Endothelial cell of umbilical vein (primary cell): ENCODE measurements around the gene TKFC. TPM values are rescaled to one million over a fixed set of nuclear protein-coding genes. Genes with fewer than 3 reads are reported as not detected.

Source experiments
- BruUV-seq: library from RNA; stranded (reverse); fragments of 400-500 nt; replicated peaks from 2 replicates; lab custom pipeline; 2021; lab: Mats Ljungman, UMichigan
- CTCF ChIA-PET: fragments of 300-600, 350-600 bp; sonication (Branson Sonifier 250); formaldehyde crosslinking; loops from one replicate; lab custom pipeline; 2021; ENCODE audit warnings: antibody characterized with exemption, inconsistent platforms; lab: Charles Lee
- POLR2A ChIA-PET: fragments of 300-600, 350-600 bp; sonication (Branson Sonifier 250); formaldehyde crosslinking; loops from one replicate; lab custom pipeline; 2021; ENCODE audit warnings: antibody characterized with exemption, inconsistent platforms; lab: Charles Lee
- DNase-seq: peaks from one replicate; pipeline ENCODE4 v3.0.0-alpha.2; 2011; ENCODE audit warnings: low read depth, low spot score
- FAIRE-seq: peaks from 2 replicates; lab custom pipeline; 2011; peaks lifted over from hg19 to GRCh38; lab: Jason Lieb, UNC
- H2AFZ ChIP-seq: 2 replicates; pipeline ENCODE4 v1.6.0; 2012; ENCODE audit warnings: low read depth, low read length, control low read depth, inconsistent platforms
- H3K27ac ChIP-seq: 2 replicates; pipeline ENCODE4 v1.5.1; 2011; ENCODE audit warnings: low read depth, mild to moderate bottlenecking, control low read depth, low read length, moderate library complexity; ENCODE audit not compliant: insufficient read depth
- H3K27me3 ChIP-seq, 2 experiments: 2 replicates each; pipeline versions ENCODE4 v1.6.0 to v1.6.1; 2011; ENCODE audit warnings: low read length in 2 of 2, mixed read lengths in 1 of 2; ENCODE audit not compliant: control insufficient read depth in 2 of 2, insufficient read depth in 2 of 2
- H3K36me3 ChIP-seq, 2 experiments: 2 replicates in 1 of 2; 3 replicates in 1 of 2; pipeline ENCODE4 v1.5.1; 2011; ENCODE audit warnings: low read length in 2 of 2, mild to moderate bottlenecking in 1 of 2, moderate library complexity in 1 of 2; ENCODE audit not compliant: control insufficient read depth in 2 of 2, insufficient read depth in 2 of 2; ENCODE audit errors: extremely low read depth in 1 of 2
- H3K4me1 ChIP-seq: 3 replicates; pipeline ENCODE4 v1.5.1; 2011; ENCODE audit warnings: mild to moderate bottlenecking, low read length; ENCODE audit not compliant: control insufficient read depth, insufficient read depth; ENCODE audit errors: extremely low read depth
- H3K4me2 ChIP-seq: 2 replicates; pipeline ENCODE4 v1.6.1; 2011; ENCODE audit warnings: low read length, control low read depth, mixed read lengths; ENCODE audit not compliant: insufficient read depth
- H3K4me3 ChIP-seq, 3 experiments: fragments of 200-600 bp in 1 of 3; sonication (generic), shearing (Covaris generic) in 1 of 3; replicated peaks in 1 of 3; 2 replicates each; pipeline ENCODE4 v1.5.1; 2011 to 2016; ENCODE audit warnings: control low read depth in 3 of 3, low read length in 3 of 3, mild to moderate bottlenecking in 2 of 3, inconsistent platforms in 1 of 3, low read depth in 1 of 3, moderate library complexity in 1 of 3; ENCODE audit not compliant: insufficient read depth in 1 of 3
- H3K79me2 ChIP-seq: 2 replicates; pipeline ENCODE4 v1.6.0; 2012; ENCODE audit warnings: low read length, inconsistent platforms; ENCODE audit not compliant: control insufficient read depth, insufficient read depth
- H3K9ac ChIP-seq: replicated peaks from 2 replicates; pipeline ENCODE3; 2011; ENCODE audit warnings: low read length, control low read depth; ENCODE audit not compliant: insufficient read depth; ENCODE audit errors: extremely low read depth
- H3K9me1 ChIP-seq: replicated peaks from 3 replicates; pipeline ENCODE4 v1.6.0; 2011; ENCODE audit warnings: mild to moderate bottlenecking, low read length; ENCODE audit not compliant: control insufficient read depth, insufficient read depth; ENCODE audit errors: extremely low read depth
- H3K9me3 ChIP-seq: replicated peaks from 2 replicates; pipeline ENCODE4 v1.5.1; 2012; ENCODE audit warnings: low read length, inconsistent platforms; ENCODE audit not compliant: control insufficient read depth, insufficient read depth
- H4K20me1 ChIP-seq: replicated peaks from 2 replicates; pipeline ENCODE3; 2011; ENCODE audit warnings: mild to moderate bottlenecking, low read length; ENCODE audit not compliant: control insufficient read depth, insufficient read depth; ENCODE audit errors: extremely low read depth
- EZH2 ChIP-seq: IDR thresholded peaks from 2 replicates; pipeline ENCODE4 v1.6.1; 2012; ENCODE audit warnings: borderline replicate concordance, low read depth, mild to moderate bottlenecking, moderate library complexity, low read length, inconsistent platforms; ENCODE audit not compliant: severe bottlenecking
- GATA2 ChIP-seq: IDR thresholded peaks from 2 replicates; pipeline ENCODE4 v1.7.0; 2011; ENCODE audit warnings: low read depth, mild to moderate bottlenecking, moderate library complexity, mixed read lengths, low read length; ENCODE audit not compliant: insufficient read length, insufficient read depth
- JUN ChIP-seq: IDR thresholded peaks from 2 replicates; pipeline ENCODE4 v1.6.1; 2011; ENCODE audit warnings: borderline replicate concordance, low read depth; ENCODE audit not compliant: insufficient read length, insufficient read depth
- MYC ChIP-seq: IDR thresholded peaks from one replicate; pipeline ENCODE4 v1.6.1; 2011; ENCODE audit warnings: mild to moderate bottlenecking, low read depth, low read length
- POLR2A ChIP-seq: IDR thresholded peaks from 2 replicates; pipeline ENCODE4 v1.6.1; 2012; ENCODE audit warnings: low read depth, mild to moderate bottlenecking, control low read depth, low read length
- POLR2AphosphoS5 ChIP-seq: IDR thresholded peaks from 2 replicates; pipeline ENCODE4 v1.6.1; 2012; ENCODE audit warnings: low read depth, mild to moderate bottlenecking, control low read depth, low read length, moderate library complexity; ENCODE audit not compliant: insufficient read depth
- dilution Hi-C: fragments of 300-500 bp; cut with MboI; formaldehyde crosslinking; loops from one replicate; pipeline ENCODE4 v1.15.0; 2019; ENCODE audit warnings: low sequenced_read_pairs; ENCODE audit not compliant: extremely low pct_ligation_motif_present
- intact Hi-C: fragments of 100-400 bp; cut with micrococcal nuclease; formaldehyde crosslinking; loops from one replicate; pipeline ENCODE4 v1.10.0; 2022
- polyA plus RNA-seq, 4 experiments: library from polyadenylated mRNA; depleted of rRNA in 3 of 4; stranded (reverse) in 3 of 4; unstranded in 1 of 4; fragments of >200 nt; gene quantifications; 2 replicates each; pipeline versions ENCODE4 v1.2.1 to v1.2.3, GENCODE V29; 2011 to 2012; ENCODE audit warnings: missing spikeins in 1 of 4
- total RNA-seq: library from RNA; stranded (reverse); gene quantifications from 2 replicates; pipeline ENCODE4 v1.2.3, GENCODE V29; 2021
- TF ChIP-seq, protein P1 (sequence below): IDR thresholded peaks from 2 replicates; pipeline ENCODE4 v1.6.1; 2011; ENCODE audit not compliant: insufficient read depth, insufficient read length

Gene TKFC
- total and polyA plus RNA-seq, 2 donors (not counting 3 experiments of a cell fraction or from before 2014, with no cell fraction given), result 30.8 to 31.7 TPM

DNA sequence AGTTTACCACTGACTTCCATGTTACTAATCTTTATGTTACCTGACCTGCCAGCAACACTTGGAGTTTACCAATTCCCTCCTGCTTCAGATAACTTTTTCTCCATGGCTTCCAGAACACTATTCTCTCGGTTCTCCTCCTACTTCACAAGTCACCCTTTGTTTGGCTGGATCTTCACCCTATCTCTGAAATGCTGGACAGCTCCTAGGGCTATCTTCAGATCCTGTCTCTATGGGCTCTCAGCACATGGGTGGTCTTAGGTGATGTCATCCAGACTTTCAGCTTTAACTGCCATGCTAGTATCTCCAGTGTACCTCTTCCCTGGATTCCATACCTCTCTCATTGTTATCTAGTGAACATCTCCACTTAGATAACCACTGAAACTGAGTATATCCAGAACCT, 25.7 kb upstream of the TKFC start:
- FAIRE-seq, result no peak
- no TSS peak for BruUV-seq
- Histone ChIP-seq H2AFZ (no peak overlapping the region), H3K9me1 (no peaks in the 10 kb centered on the region), H3K79me2 (no peaks in the 10 kb centered on the region), H3K36me3 (peaks cover 41 to 63% of the 10 kb centered on the region in 2 experiments), H3K4me2 (no peak overlapping the region), H3K4me3 (no peak overlapping the region), H3K9ac (no peak overlapping the region), H3K4me1 (no peaks in the 10 kb centered on the region), H3K27ac (no peak overlapping the region), H3K9me3 (no peaks in the 10 kb centered on the region), H3K27me3 (no peaks in the 10 kb centered on the region), H4K20me1 (no peaks in the 10 kb centered on the region)
- DNase-seq, result no peak
- CTCF ChIA-PET, result no interaction called here
- intact Hi-C loops (no loop called here), dilution Hi-C loops (no loop called here)
- TF ChIP-seq MYC (no peak), EZH2 (no peak), POLR2A (no peak), JUN (no peak), GATA2 (no peak)
- POLR2A ChIA-PET, result no interaction called here

DNA sequence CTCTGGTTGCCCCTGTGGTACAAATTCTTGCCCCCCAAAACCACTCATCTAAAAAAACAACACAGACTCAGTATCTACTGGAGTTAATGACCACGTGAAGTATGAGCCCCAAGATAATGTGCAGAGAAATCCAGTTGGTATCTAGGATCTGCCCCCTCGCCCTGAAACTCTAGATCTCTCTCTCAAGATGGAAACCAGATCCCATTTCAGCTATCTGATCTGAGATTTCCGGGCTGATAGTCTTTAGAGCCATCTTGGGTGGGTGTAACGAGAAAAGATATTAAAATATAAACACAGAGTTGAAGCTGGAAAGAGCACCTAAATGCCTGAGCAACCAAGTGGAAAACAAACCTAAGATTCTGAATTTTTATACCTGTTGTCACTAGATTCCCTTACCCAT, 23.9 kb upstream of the TKFC start:
- ChIA-PET CTCF (interaction anchor here (1.5 kb wide), 1 partner anchor 27 kb away, joined by 4 read pairs; no protein-coding TSS in a partner anchor), POLR2A (no interaction called here)
- Histone ChIP-seq H3K4me2 (no peak overlapping the region), H3K9ac (no peak overlapping the region), H3K27me3 (no peaks in the 10 kb centered on the region), H3K36me3 (peaks cover 42 to 67% of the 10 kb centered on the region in 2 experiments), H3K4me3 (no peak overlapping the region), H3K9me3 (no peaks in the 10 kb centered on the region), H3K4me1 (no peaks in the 10 kb centered on the region), H3K79me2 (no peaks in the 10 kb centered on the region), H2AFZ (no peak overlapping the region), H3K9me1 (no peaks in the 10 kb centered on the region), H4K20me1 (no peaks in the 10 kb centered on the region), H3K27ac (no peak overlapping the region)
- dilution Hi-C loops (no loop called here), intact Hi-C loops (no loop called here)
- no peak for TF ChIP-seq GATA2
- TF ChIP-seq MYC, result no peak
- TF ChIP-seq POLR2AphosphoS5, result no peak
- TF ChIP-seq EZH2, result no peak
- TF ChIP-seq JUN, result no peak
- TF ChIP-seq, protein P1, sequence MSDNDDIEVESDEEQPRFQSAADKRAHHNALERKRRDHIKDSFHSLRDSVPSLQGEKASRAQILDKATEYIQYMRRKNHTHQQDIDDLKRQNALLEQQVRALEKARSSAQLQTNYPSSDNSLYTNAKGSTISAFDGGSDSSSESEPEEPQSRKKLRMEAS, result no peak
- DNase-seq (no peak), FAIRE-seq (no peak)
- no TSS peak for BruUV-seq
